ENCODE results near the gene STK36.

STK36 gene

GRCh38 chr2:218746960-218747359 is 75.1 kb downstream of the STK36 start:
- TF ChIP-seq CTCF (IDR thresholded peaks at IDR 0.05; ENCODE audit: extremely low read depth, insufficient read depth, missing control alignments): no peak
- no peak for DNase-seq (ENCODE audit: low spot score)
- in situ Hi-C loops (cut with MboI; ENCODE audit: low pct_unique_long_range_greater_than_20kb, low sequenced_read_pairs, unreplicated experiment): no loop called here

- no peak for TF ChIP-seq CTCF (IDR thresholded peaks at IDR 0.05; ENCODE audit: extremely low read depth, insufficient read depth, missing control alignments)
- in situ Hi-C loops (cut with MboI; ENCODE audit: low pct_unique_long_range_greater_than_20kb, low sequenced_read_pairs, unreplicated experiment): no loop called here
- DNase-seq (ENCODE audit: low spot score): no peak
Observed at GRCh38 chr2:218748741-218749441, 77.0 kb downstream of the STK36 start.
